Natural killer cell treated with Interleukin-12 subunit alpha and Interleukin-12 subunit beta and Interleukin-15 and Interleukin-18, amount 100 ng/mL, for 72 hours (primary cell): Measurements from ENCODE around the gene TMC6. TPM values are rescaled to one million over a fixed set of nuclear protein-coding genes. Genes with fewer than 3 reads are reported as not detected.

Experiments
- ATAC-seq, 2 donors: fragments of 150-1000 bp; cut with Tn5 transposase in 1 of 2; sonication (Bioruptor Pico), chemical (Tn5 transposase) in 1 of 2; 2 replicates each; pipeline ENCODE4 v1.10.0; 2021
- DNase-seq: peaks from one replicate; pipeline ENCODE4 v3.0.0; 2022; ENCODE audit warnings: low spot score
- H3K27ac Mint-ChIP-seq, 2 donors: 1 replicate in 1 of 2; 2 replicates in 1 of 2; pipeline ENCODE4 v1.8.0; 2022; ENCODE audit warnings: mixed read lengths in 2 of 2, mild to moderate bottlenecking in 1 of 2, moderate library complexity in 1 of 2
- H3K27me3 Mint-ChIP-seq, 2 donors: 1 replicate in 1 of 2; 2 replicates in 1 of 2; pipeline ENCODE4 v1.8.0; 2022; ENCODE audit warnings: mixed read lengths in 2 of 2
- H3K36me3 Mint-ChIP-seq: one replicate; pipeline ENCODE4 v1.8.0; 2022; ENCODE audit warnings: mixed read lengths
- H3K4me1 Mint-ChIP-seq, 2 donors: 1 replicate in 1 of 2; 2 replicates in 1 of 2; pipeline ENCODE4 v1.8.0; 2022; ENCODE audit warnings: low read depth in 2 of 2, mixed read lengths in 2 of 2, mild to moderate bottlenecking in 1 of 2
- H3K4me3 Mint-ChIP-seq: one replicate; pipeline ENCODE4 v1.8.0; 2022; ENCODE audit warnings: mixed read lengths
- H3K9me3 Mint-ChIP-seq: 2 replicates; pipeline ENCODE4 v1.8.0; 2022; ENCODE audit warnings: mixed read lengths
- total RNA-seq, 2 donors: library from RNA; stranded (reverse); gene quantifications; one replicate each; pipeline ENCODE4 v1.2.3, GENCODE V29; 2022

TMC6 gene
- total RNA-seq, 2 donors from 2014 or later, result 282 to 351 TPM

- ATAC-seq (no peak), DNase-seq (no peak)
- no peaks in the 10 kb centered on the region for H3K9me3 Mint-ChIP-seq
- peak overlapping the region; percentile 81 to 90 for H3K27ac Mint-ChIP-seq
- peaks cover 42 to 48% of the 10 kb centered on the region in 2 donors for H3K4me1 Mint-ChIP-seq
- H3K4me3 Mint-ChIP-seq, result peak overlapping the region; percentile 84
- no peaks in the 10 kb centered on the region for H3K27me3 Mint-ChIP-seq
- H3K36me3 Mint-ChIP-seq, result peaks cover 7% of the 10 kb centered on the region
Measured at GRCh38 chr17:78126895-78127238, 1.7 kb downstream of the TMC6 start.

- Mint-ChIP-seq H3K4me1 (peaks cover 46 to 54% of the 10 kb centered on the region in 2 donors), H3K4me3 (peak overlapping the region; percentile 84), H3K27ac (peak overlapping the region; percentile 81 to 90), H3K9me3 (no peaks in the 10 kb centered on the region), H3K27me3 (no peaks in the 10 kb centered on the region), H3K36me3 (peaks cover 7% of the 10 kb centered on the region)
- ATAC-seq (no peak), DNase-seq (no peak)
Measured at GRCh38 chr17:78125976-78126894, 2.3 kb downstream of the TMC6 start.

- Mint-ChIP-seq H3K27ac (peak overlapping the region in 1 of 2 donors; percentile 81), H3K9me3 (no peaks in the 10 kb centered on the region), H3K27me3 (no peaks in the 10 kb centered on the region), H3K4me1 (peaks cover 50 to 56% of the 10 kb centered on the region in 2 donors), H3K36me3 (peaks cover 7% of the 10 kb centered on the region), H3K4me3 (peak overlapping the region; percentile 50)
- no peak for ATAC-seq
- DNase-seq, result peak; percentile 61
Measured at GRCh38 chr17:78125138-78125913, 3.2 kb downstream of the TMC6 start.

GRCh38 chr17:78124836-78125137 lies 3.8 kb downstream of the TMC6 start:
- ATAC-seq (no peak), DNase-seq (no peak)
- Mint-ChIP-seq H3K27me3 (no peaks in the 10 kb centered on the region), H3K27ac (peak overlapping the region in 1 of 2 donors; percentile 33), H3K9me3 (no peaks in the 10 kb centered on the region), H3K4me1 (peaks cover 46 to 54% of the 10 kb centered on the region in 2 donors), H3K4me3 (peak overlapping the region; percentile 88), H3K36me3 (peaks cover 7% of the 10 kb centered on the region)

- Mint-ChIP-seq H3K27me3 (no peaks in the 10 kb centered on the region), H3K27ac (peak overlapping the region; percentile 83 to 89), H3K9me3 (no peaks in the 10 kb centered on the region), H3K36me3 (peaks cover 7% of the 10 kb centered on the region), H3K4me1 (peaks cover 41 to 50% of the 10 kb centered on the region in 2 donors), H3K4me3 (peak overlapping the region; percentile 88)
- peak; percentile 15 to 62 for ATAC-seq
- peak; percentile 73 for DNase-seq
Measured at GRCh38 chr17:78124081-78124835, 4.3 kb downstream of the TMC6 start.

GRCh38 chr17:78123258-78123929 lies 5.2 kb downstream of the TMC6 start:
- H3K27me3 Mint-ChIP-seq, result no peaks in the 10 kb centered on the region
- ATAC-seq (no peak), DNase-seq (no peak)
- H3K4me1 Mint-ChIP-seq, result peaks cover 35 to 45% of the 10 kb centered on the region in 2 donors
- no peaks in the 10 kb centered on the region for H3K9me3 Mint-ChIP-seq
- peaks cover 7% of the 10 kb centered on the region for H3K36me3 Mint-ChIP-seq
- H3K27ac Mint-ChIP-seq, result peak overlapping the region; percentile 83 to 89
- peak overlapping the region; percentile 88 for H3K4me3 Mint-ChIP-seq

- Mint-ChIP-seq H3K36me3 (peaks cover 7% of the 10 kb centered on the region), H3K4me1 (peaks cover 39 to 47% of the 10 kb centered on the region in 2 donors), H3K9me3 (no peaks in the 10 kb centered on the region), H3K27me3 (no peaks in the 10 kb centered on the region), H3K27ac (peak overlapping the region; percentile 83 to 89), H3K4me3 (peak overlapping the region; percentile 88)
- DNase-seq (no peak), ATAC-seq (no peak)
Measured at GRCh38 chr17:78122931-78123249, 5.7 kb downstream of the TMC6 start.

GRCh38 chr17:78122216-78122930 lies 6.2 kb downstream of the TMC6 start:
- Mint-ChIP-seq H3K4me1 (peaks cover 39 to 51% of the 10 kb centered on the region in 2 donors), H3K27me3 (no peaks in the 10 kb centered on the region), H3K36me3 (peaks cover 7% of the 10 kb centered on the region), H3K4me3 (peak overlapping the region; percentile 88), H3K9me3 (no peaks in the 10 kb centered on the region), H3K27ac (peak overlapping the region; percentile 83 to 89)
- no peak for DNase-seq
- peak in 1 of 2 donors; percentile 14 for ATAC-seq

- Mint-ChIP-seq H3K4me3 (peak overlapping the region; percentile 88), H3K9me3 (no peaks in the 10 kb centered on the region), H3K27ac (peak overlapping the region; percentile 83 to 89), H3K27me3 (no peaks in the 10 kb centered on the region), H3K4me1 (peaks cover 34 to 50% of the 10 kb centered on the region in 2 donors), H3K36me3 (peaks cover 7% of the 10 kb centered on the region)
- ATAC-seq (peak; percentile 1 to 2), DNase-seq (no peak)
Measured at GRCh38 chr17:78121801-78122215, 6.7 kb downstream of the TMC6 start.

GRCh38 chr17:78120971-78121800 lies 7.4 kb downstream of the TMC6 start:
- H3K4me1 Mint-ChIP-seq, result peaks cover 34 to 50% of the 10 kb centered on the region in 2 donors
- peak; percentile 57 to 66 for ATAC-seq
- no peaks in the 10 kb centered on the region for H3K9me3 Mint-ChIP-seq
- peak overlapping the region; percentile 83 to 89 for H3K27ac Mint-ChIP-seq
- H3K4me3 Mint-ChIP-seq, result peak overlapping the region; percentile 88
- DNase-seq, result no peak
- peaks cover 7% of the 10 kb centered on the region for H3K36me3 Mint-ChIP-seq
- H3K27me3 Mint-ChIP-seq, result no peaks in the 10 kb centered on the region

GRCh38 chr17:78120537-78120936 lies 8.0 kb downstream of the TMC6 start:
- peaks cover 7% of the 10 kb centered on the region for H3K36me3 Mint-ChIP-seq
- no peaks in the 10 kb centered on the region for H3K27me3 Mint-ChIP-seq
- H3K4me1 Mint-ChIP-seq, result peaks cover 34 to 50% of the 10 kb centered on the region in 2 donors
- peak overlapping the region; percentile 88 for H3K4me3 Mint-ChIP-seq
- no peaks in the 10 kb centered on the region for H3K9me3 Mint-ChIP-seq
- H3K27ac Mint-ChIP-seq, result peak overlapping the region; percentile 83 to 89
- ATAC-seq (no peak), DNase-seq (no peak)

- ATAC-seq, result no peak
- Mint-ChIP-seq H3K4me3 (no peak overlapping the region), H3K36me3 (peaks cover 5% of the 10 kb centered on the region), H3K27me3 (no peaks in the 10 kb centered on the region), H3K9me3 (no peaks in the 10 kb centered on the region), H3K4me1 (peaks cover 43 to 53% of the 10 kb centered on the region in 2 donors), H3K27ac (no peak overlapping the region)
- no peak for DNase-seq
Measured at GRCh38 chr17:78118801-78119241, 9.7 kb downstream of the TMC6 start.
